Activated CD4-positive, alpha-beta T cell treated with anti-CD3 and anti-CD28 coated beads for 4 hours (primary cell): ENCODE results near the gene PLCG2.
"Not testable (repeated sequence)": the region's sequence is repeated elsewhere in the genome, so short reads cannot be mapped to it uniquely, and the experiment has no call there.

Source experiments
- DNase-seq, 2 donors: peaks; one replicate each; pipeline ENCODE4 v3.0.0-alpha.2; 2020

The PLCG2 gene

GRCh38 chr16:81850197-81850944, 71.3 kb downstream of the PLCG2 start:
- DNase-seq: no peak

- no peak for DNase-seq
These were observed 73.3 kb downstream of the PLCG2 start for GRCh38 chr16:81852347-81852746.

GRCh38 chr16:81855552-81856153, 76.6 kb downstream of the PLCG2 start:
- DNase-seq: no peak

- DNase-seq: no peak
These were observed 81.5 kb downstream of the PLCG2 start for GRCh38 chr16:81860287-81861266.

GRCh38 chr16:81861503-81861902, 82.4 kb downstream of the PLCG2 start:
- no peak for DNase-seq

- no peak for DNase-seq
These were observed 82.8 kb downstream of the PLCG2 start for GRCh38 chr16:81861915-81862314.

- DNase-seq: no peak
These were observed 84.7 kb downstream of the PLCG2 start for GRCh38 chr16:81863630-81864352.

- DNase-seq: no peak
These were observed 85.7 kb downstream of the PLCG2 start for GRCh38 chr16:81864646-81865382.

- DNase-seq: no peak
These were observed 87.8 kb downstream of the PLCG2 start for GRCh38 chr16:81866820-81867440.

- no peak for DNase-seq
These were observed 89.1 kb downstream of the PLCG2 start for GRCh38 chr16:81868057-81868748.

- no peak for DNase-seq
These were observed 90.2 kb downstream of the PLCG2 start for GRCh38 chr16:81869326-81869725.

- no peak for DNase-seq
These were observed 94.1 kb downstream of the PLCG2 start for GRCh38 chr16:81873206-81873605.

- DNase-seq: peak; percentile 15 to 22
These were observed 95.0 kb downstream of the PLCG2 start for GRCh38 chr16:81873843-81874752.

GRCh38 chr16:81875461-81875860, 96.4 kb downstream of the PLCG2 start:
- no peak for DNase-seq

- DNase-seq: no peak
These were observed 97.3 kb downstream of the PLCG2 start for GRCh38 chr16:81876273-81876900.

- DNase-seq: not testable (repeated sequence)
These were observed 98.4 kb downstream of the PLCG2 start for GRCh38 chr16:81877490-81877889.

- no peak for DNase-seq
These were observed 99.4 kb downstream of the PLCG2 start for GRCh38 chr16:81878529-81878928.

GRCh38 chr16:81879625-81880024, 100.5 kb downstream of the PLCG2 start:
- no peak for DNase-seq

- DNase-seq: no peak
These were observed 101.7 kb downstream of the PLCG2 start for GRCh38 chr16:81880816-81881215.
